HCT116 (cell line): Measurements from ENCODE around the gene RBM42.

ENCODE experiments used
- CEBPB ChIP-seq: IDR thresholded peaks from 2 replicates; pipeline ENCODE4 v1.6.1; 2012; ENCODE audit warnings: low read depth
- CTCF ChIP-seq, 3 experiments: fragments of 200-600 bp in 1 of 3; sonication (generic) in 1 of 3; IDR thresholded peaks in 2 of 3; conservative IDR thresholded peaks in 1 of 3; 2 replicates each; pipeline ENCODE4 v1.5.1; 2012 to 2017; ENCODE audit warnings: low read depth in 2 of 3, low read length in 2 of 3, antibody characterized with exemption in 1 of 3, borderline replicate concordance in 1 of 3, control low read depth in 1 of 3, mild to moderate bottlenecking in 1 of 3, mixed read lengths in 1 of 3, mixed run types in 1 of 3, moderate library complexity in 1 of 3; ENCODE audit not compliant: insufficient read depth in 1 of 3
- EZH2 ChIP-seq: fragments of 200-600 bp; sonication (generic); IDR thresholded peaks from 2 replicates; pipeline ENCODE4 v1.6.1; 2017; ENCODE audit warnings: antibody characterized with exemption, mixed run types
- EZH2phosphoT487 ChIP-seq: fragments of 200-600 bp; IDR thresholded peaks from 2 replicates; pipeline ENCODE4 v1.6.1; 2018; ENCODE audit warnings: antibody characterized with exemption, borderline replicate concordance
- FOSL1 ChIP-seq: IDR thresholded peaks from 2 replicates; pipeline ENCODE4 v1.6.1; 2012; ENCODE audit warnings: low read depth
- POLR2A ChIP-seq: IDR thresholded peaks from 2 replicates; pipeline ENCODE4 v1.7.0; 2011; ENCODE audit warnings: borderline replicate concordance; ENCODE audit not compliant: insufficient read depth, insufficient read length; ENCODE audit errors: extremely low read depth
- RAD21 ChIP-seq: IDR thresholded peaks from 2 replicates; pipeline ENCODE4 v1.6.1; 2012; ENCODE audit warnings: low read depth, mild to moderate bottlenecking
- SRF ChIP-seq: IDR thresholded peaks from 2 replicates; pipeline ENCODE4 v1.6.1; 2012; ENCODE audit warnings: low read depth
- YY1 ChIP-seq: IDR thresholded peaks from 2 replicates; pipeline ENCODE4 v1.6.1; 2011; ENCODE audit warnings: low read length, low read depth, moderate library complexity, mild to moderate bottlenecking; ENCODE audit not compliant: insufficient replicate concordance; ENCODE audit errors: extremely low read depth
- TF ChIP-seq, protein P1 (sequence below): IDR thresholded peaks from 2 replicates; pipeline ENCODE4 v1.6.1; 2012; ENCODE audit warnings: low read depth
- TF ChIP-seq, protein P2 (sequence below): IDR thresholded peaks from 2 replicates; pipeline ENCODE4 v1.6.1; 2012

- TF ChIP-seq CTCF (IDR thresholded peaks at IDR 0.05 in 2 of 3, conservative IDR thresholded peaks at IDR 0.05 in 1 of 3; ENCODE audit: borderline replicate concordance in 1 of 3, insufficient read depth in 1 of 3, low read depth in 2 of 3, low read length in 2 of 3) (no peak), POLR2A (no peak), SRF (no peak), CEBPB (no peak), YY1 (no peak), EZH2 (no peak), RAD21 (no peak), EZH2phosphoT487 (no peak), FOSL1 (no peak)
- TF ChIP-seq, protein P1, sequence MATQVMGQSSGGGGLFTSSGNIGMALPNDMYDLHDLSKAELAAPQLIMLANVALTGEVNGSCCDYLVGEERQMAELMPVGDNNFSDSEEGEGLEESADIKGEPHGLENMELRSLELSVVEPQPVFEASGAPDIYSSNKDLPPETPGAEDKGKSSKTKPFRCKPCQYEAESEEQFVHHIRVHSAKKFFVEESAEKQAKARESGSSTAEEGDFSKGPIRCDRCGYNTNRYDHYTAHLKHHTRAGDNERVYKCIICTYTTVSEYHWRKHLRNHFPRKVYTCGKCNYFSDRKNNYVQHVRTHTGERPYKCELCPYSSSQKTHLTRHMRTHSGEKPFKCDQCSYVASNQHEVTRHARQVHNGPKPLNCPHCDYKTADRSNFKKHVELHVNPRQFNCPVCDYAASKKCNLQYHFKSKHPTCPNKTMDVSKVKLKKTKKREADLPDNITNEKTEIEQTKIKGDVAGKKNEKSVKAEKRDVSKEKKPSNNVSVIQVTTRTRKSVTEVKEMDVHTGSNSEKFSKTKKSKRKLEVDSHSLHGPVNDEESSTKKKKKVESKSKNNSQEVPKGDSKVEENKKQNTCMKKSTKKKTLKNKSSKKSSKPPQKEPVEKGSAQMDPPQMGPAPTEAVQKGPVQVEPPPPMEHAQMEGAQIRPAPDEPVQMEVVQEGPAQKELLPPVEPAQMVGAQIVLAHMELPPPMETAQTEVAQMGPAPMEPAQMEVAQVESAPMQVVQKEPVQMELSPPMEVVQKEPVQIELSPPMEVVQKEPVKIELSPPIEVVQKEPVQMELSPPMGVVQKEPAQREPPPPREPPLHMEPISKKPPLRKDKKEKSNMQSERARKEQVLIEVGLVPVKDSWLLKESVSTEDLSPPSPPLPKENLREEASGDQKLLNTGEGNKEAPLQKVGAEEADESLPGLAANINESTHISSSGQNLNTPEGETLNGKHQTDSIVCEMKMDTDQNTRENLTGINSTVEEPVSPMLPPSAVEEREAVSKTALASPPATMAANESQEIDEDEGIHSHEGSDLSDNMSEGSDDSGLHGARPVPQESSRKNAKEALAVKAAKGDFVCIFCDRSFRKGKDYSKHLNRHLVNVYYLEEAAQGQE: no peak
- TF ChIP-seq, protein P2, sequence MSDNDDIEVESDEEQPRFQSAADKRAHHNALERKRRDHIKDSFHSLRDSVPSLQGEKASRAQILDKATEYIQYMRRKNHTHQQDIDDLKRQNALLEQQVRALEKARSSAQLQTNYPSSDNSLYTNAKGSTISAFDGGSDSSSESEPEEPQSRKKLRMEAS: no peak
Measured at GRCh38 chr19:35675589-35676140, 46.8 kb downstream of the RBM42 start.
